ENCODE measurements around the gene EHMT1.
"Not testable (repeated sequence)": the region's sequence is repeated elsewhere in the genome, so short reads cannot be mapped to it uniquely, and the experiment has no call there.

DNA sequence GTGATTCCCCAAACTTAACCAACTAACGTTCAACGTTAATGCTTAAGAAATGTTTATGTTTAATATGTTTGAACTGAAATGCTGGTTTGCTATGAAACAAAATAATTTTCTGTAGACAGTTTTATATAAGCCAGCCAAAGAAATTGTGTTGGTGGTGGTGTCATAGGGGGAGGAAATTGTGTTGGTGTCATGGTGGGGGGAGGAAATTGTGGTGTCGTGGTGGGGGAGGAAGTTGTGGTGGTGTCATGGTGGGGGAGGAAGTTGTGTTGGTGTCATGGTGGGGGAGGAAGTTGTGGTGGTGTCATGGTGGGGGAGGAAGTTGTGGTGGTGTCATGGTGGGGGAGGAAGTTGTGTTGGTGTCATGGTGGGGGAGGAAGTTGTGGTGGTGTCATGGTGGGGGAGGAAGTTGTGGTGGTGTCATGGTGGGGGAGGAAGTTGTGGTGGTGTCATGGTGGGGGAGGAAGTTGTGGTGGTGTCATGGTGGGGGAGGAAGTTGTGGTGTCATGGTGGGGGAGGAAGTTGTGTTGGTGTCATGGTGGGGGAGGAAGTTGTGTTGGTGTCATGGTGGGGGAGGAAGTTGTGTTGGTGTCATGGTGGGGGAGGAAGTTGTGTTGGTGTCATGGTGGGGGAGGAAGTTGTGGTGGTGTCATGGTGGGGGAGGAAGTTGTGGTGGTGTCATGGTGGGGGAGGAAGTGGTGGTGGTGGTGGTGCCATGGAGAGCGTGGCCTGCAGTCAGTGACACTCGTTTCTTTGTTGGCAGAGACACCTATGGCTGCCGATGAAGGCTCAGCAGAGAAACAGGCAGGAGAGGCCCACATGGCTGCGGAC is 97.3 kb downstream of the EHMT1 start:
- TF ChIP-seq, protein P1, sequence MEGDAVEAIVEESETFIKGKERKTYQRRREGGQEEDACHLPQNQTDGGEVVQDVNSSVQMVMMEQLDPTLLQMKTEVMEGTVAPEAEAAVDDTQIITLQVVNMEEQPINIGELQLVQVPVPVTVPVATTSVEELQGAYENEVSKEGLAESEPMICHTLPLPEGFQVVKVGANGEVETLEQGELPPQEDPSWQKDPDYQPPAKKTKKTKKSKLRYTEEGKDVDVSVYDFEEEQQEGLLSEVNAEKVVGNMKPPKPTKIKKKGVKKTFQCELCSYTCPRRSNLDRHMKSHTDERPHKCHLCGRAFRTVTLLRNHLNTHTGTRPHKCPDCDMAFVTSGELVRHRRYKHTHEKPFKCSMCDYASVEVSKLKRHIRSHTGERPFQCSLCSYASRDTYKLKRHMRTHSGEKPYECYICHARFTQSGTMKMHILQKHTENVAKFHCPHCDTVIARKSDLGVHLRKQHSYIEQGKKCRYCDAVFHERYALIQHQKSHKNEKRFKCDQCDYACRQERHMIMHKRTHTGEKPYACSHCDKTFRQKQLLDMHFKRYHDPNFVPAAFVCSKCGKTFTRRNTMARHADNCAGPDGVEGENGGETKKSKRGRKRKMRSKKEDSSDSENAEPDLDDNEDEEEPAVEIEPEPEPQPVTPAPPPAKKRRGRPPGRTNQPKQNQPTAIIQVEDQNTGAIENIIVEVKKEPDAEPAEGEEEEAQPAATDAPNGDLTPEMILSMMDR (IDR thresholded peaks at IDR 0.05): not testable (repeated sequence)
- TF ChIP-seq EZH2 (IDR thresholded peaks at IDR 0.05; ENCODE audit: borderline replicate concordance, insufficient read depth, low read depth, low read length, poor library complexity, severe bottlenecking): not testable (repeated sequence)
